ENCODE measurements around the gene HIC1. TPM values are rescaled to one million over a fixed set of nuclear protein-coding genes. Genes with fewer than 3 reads are reported as not detected.
A peak's percentile ranks its signal among the peaks of the same experiment; 100 is the strongest.

Gene HIC1
- total RNA-seq, 2 experiments from 2014 or later: 0.19 to 0.32 TPM

- CTCF ChIA-PET (ENCODE audit: unreplicated experiment): no interaction called here
- TSS peak; percentile 74 for BruUV-seq (replicated peaks)
- Histone ChIP-seq H2AFZ (ENCODE audit: low read length) (no peak overlapping the region), H3K27ac (ENCODE audit: low read depth, low read length, poor library complexity, severe bottlenecking) (no peak overlapping the region), H3K4me2 (ENCODE audit: low read length) (peak overlapping the region; percentile 89), H3K9me2 (ENCODE audit: insufficient read depth, low read length) (no peaks in the 10 kb centered on the region), H3K4me3 (ENCODE audit: low read depth, low read length, poor library complexity, severe bottlenecking) (peak overlapping the region; percentile 74), H3K79me2 (ENCODE audit: insufficient read depth, low read depth, low read length) (peaks cover 6% of the 10 kb centered on the region; the same call in 1 of the 2 replicates), H3K4me1 (ENCODE audit: insufficient read depth, low read length, poor library complexity, severe bottlenecking) (peaks cover 15% of the 10 kb centered on the region), H3K9me3 (ENCODE audit: low read length) (no peaks in the 10 kb centered on the region), H4K20me1 (ENCODE audit: insufficient read depth, low read length) (no peaks in the 10 kb centered on the region), H3K36me3 (ENCODE audit: insufficient read depth, low read length) (peaks cover 35% of the 10 kb centered on the region; the same call in 1 of the 2 replicates)
- POLR2A ChIA-PET: no interaction called here
- intact Hi-C loops (cut with micrococcal nuclease; ENCODE audit: unreplicated experiment): no loop called here
- DNase-seq (ENCODE audit: low spot score): no peak
- no peak for TF ChIP-seq EZH2phosphoT487 (IDR thresholded peaks at IDR 0.05; ENCODE audit: borderline replicate concordance, low read depth, low read length)
- peak; percentile 39 for TF ChIP-seq CTCF (conservative IDR thresholded peaks at IDR 0.05; ENCODE audit: low read length)
These were observed 12.0 kb upstream of the HIC1 start for GRCh38 chr17:2042933-2043332.

GRCh38 chr17:2043785-2044184, 11.1 kb upstream of the HIC1 start:
- intact Hi-C loops (cut with micrococcal nuclease; ENCODE audit: unreplicated experiment): no loop called here
- no peaks in the 10 kb centered on the region for H3K9me2 ChIP-seq (ENCODE audit: insufficient read depth, low read length)
- H4K20me1 ChIP-seq (ENCODE audit: insufficient read depth, low read length): no peaks in the 10 kb centered on the region
- H3K4me1 ChIP-seq (ENCODE audit: insufficient read depth, low read length, poor library complexity, severe bottlenecking): peaks cover 15% of the 10 kb centered on the region
- no peak overlapping the region for H3K4me3 ChIP-seq (ENCODE audit: low read depth, low read length, poor library complexity, severe bottlenecking)
- peaks cover 6% of the 10 kb centered on the region; the same call in 1 of the 2 replicates for H3K79me2 ChIP-seq (ENCODE audit: insufficient read depth, low read depth, low read length)
- H3K4me2 ChIP-seq (ENCODE audit: low read length): no peak overlapping the region
- POLR2A ChIA-PET: interaction anchor here (0.5 kb wide), 1 partner anchor 10 kb away, joined by 5 read pairs; no protein-coding TSS in a partner anchor
- TF ChIP-seq EZH2phosphoT487 (IDR thresholded peaks at IDR 0.05; ENCODE audit: borderline replicate concordance, low read depth, low read length): no peak
- TF ChIP-seq CTCF (conservative IDR thresholded peaks at IDR 0.05; ENCODE audit: low read length): no peak
- CTCF ChIA-PET (ENCODE audit: unreplicated experiment): no interaction called here
- no TSS peak for BruUV-seq (replicated peaks)
- no peak overlapping the region for H3K27ac ChIP-seq (ENCODE audit: low read depth, low read length, poor library complexity, severe bottlenecking)
- DNase-seq (ENCODE audit: low spot score): no peak
- no peak overlapping the region for H2AFZ ChIP-seq (ENCODE audit: low read length)
- H3K36me3 ChIP-seq (ENCODE audit: insufficient read depth, low read length): peaks cover 31% of the 10 kb centered on the region; the same call in 1 of the 2 replicates
- H3K9me3 ChIP-seq (ENCODE audit: low read length): no peaks in the 10 kb centered on the region

- ChIA-PET CTCF (ENCODE audit: unreplicated experiment) (no interaction called here), POLR2A (interaction anchor here (0.5 kb wide), 1 partner anchor 9 kb away, joined by 5 read pairs; no protein-coding TSS in a partner anchor)
- TF ChIP-seq EZH2phosphoT487 (IDR thresholded peaks at IDR 0.05; ENCODE audit: borderline replicate concordance, low read depth, low read length) (no peak), CTCF (conservative IDR thresholded peaks at IDR 0.05; ENCODE audit: low read length) (no peak)
- H2AFZ ChIP-seq (ENCODE audit: low read length): no peak overlapping the region
- H3K36me3 ChIP-seq (ENCODE audit: insufficient read depth, low read length): peaks cover 31% of the 10 kb centered on the region; the same call in 1 of the 2 replicates
- peaks cover 6% of the 10 kb centered on the region; the same call in 1 of the 2 replicates for H3K79me2 ChIP-seq (ENCODE audit: insufficient read depth, low read depth, low read length)
- intact Hi-C loops (cut with micrococcal nuclease; ENCODE audit: unreplicated experiment): no loop called here
- no peak overlapping the region for H3K4me3 ChIP-seq (ENCODE audit: low read depth, low read length, poor library complexity, severe bottlenecking)
- no peaks in the 10 kb centered on the region for H4K20me1 ChIP-seq (ENCODE audit: insufficient read depth, low read length)
- H3K9me2 ChIP-seq (ENCODE audit: insufficient read depth, low read length): no peaks in the 10 kb centered on the region
- BruUV-seq (replicated peaks): no TSS peak
- no peak for DNase-seq (ENCODE audit: low spot score)
- no peak overlapping the region for H3K27ac ChIP-seq (ENCODE audit: low read depth, low read length, poor library complexity, severe bottlenecking)
- H3K9me3 ChIP-seq (ENCODE audit: low read length): no peaks in the 10 kb centered on the region
- no peak overlapping the region for H3K4me2 ChIP-seq (ENCODE audit: low read length)
- peaks cover 15% of the 10 kb centered on the region for H3K4me1 ChIP-seq (ENCODE audit: insufficient read depth, low read length, poor library complexity, severe bottlenecking)
These were observed 10.5 kb upstream of the HIC1 start for GRCh38 chr17:2044263-2044894.

Data from OCI-LY7 (cell line).